GM12801 (cell line): Measurements from ENCODE around the gene AHRR.

Experiments used
- TF ChIP-seq, protein P1 (sequence below): IDR thresholded peaks from one replicate; pipeline ENCODE4 v1.5.1; 2011; ENCODE audit warnings: control low read depth; ENCODE audit not compliant: insufficient read length; ENCODE audit errors: extremely low read depth

Gene AHRR

DNA sequence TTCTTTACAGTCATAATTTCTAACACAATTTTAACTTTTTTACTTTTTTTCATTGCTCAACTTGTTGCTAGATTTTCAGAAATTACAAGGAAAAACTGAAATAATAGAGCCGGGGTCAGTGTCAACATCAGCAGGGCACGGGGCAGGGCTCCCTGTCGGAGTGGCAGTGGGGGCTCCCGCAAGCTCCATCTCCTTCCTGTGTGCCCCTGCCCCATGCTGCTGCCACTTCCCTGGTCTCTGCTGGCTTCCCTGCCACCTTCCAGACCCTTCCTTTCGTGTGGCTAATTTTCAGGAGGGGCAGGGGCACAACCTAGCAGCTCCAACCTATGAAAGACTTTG lies 120.5 kb downstream of the AHRR start:
- TF ChIP-seq, protein P1, sequence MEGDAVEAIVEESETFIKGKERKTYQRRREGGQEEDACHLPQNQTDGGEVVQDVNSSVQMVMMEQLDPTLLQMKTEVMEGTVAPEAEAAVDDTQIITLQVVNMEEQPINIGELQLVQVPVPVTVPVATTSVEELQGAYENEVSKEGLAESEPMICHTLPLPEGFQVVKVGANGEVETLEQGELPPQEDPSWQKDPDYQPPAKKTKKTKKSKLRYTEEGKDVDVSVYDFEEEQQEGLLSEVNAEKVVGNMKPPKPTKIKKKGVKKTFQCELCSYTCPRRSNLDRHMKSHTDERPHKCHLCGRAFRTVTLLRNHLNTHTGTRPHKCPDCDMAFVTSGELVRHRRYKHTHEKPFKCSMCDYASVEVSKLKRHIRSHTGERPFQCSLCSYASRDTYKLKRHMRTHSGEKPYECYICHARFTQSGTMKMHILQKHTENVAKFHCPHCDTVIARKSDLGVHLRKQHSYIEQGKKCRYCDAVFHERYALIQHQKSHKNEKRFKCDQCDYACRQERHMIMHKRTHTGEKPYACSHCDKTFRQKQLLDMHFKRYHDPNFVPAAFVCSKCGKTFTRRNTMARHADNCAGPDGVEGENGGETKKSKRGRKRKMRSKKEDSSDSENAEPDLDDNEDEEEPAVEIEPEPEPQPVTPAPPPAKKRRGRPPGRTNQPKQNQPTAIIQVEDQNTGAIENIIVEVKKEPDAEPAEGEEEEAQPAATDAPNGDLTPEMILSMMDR: no peak

DNA sequence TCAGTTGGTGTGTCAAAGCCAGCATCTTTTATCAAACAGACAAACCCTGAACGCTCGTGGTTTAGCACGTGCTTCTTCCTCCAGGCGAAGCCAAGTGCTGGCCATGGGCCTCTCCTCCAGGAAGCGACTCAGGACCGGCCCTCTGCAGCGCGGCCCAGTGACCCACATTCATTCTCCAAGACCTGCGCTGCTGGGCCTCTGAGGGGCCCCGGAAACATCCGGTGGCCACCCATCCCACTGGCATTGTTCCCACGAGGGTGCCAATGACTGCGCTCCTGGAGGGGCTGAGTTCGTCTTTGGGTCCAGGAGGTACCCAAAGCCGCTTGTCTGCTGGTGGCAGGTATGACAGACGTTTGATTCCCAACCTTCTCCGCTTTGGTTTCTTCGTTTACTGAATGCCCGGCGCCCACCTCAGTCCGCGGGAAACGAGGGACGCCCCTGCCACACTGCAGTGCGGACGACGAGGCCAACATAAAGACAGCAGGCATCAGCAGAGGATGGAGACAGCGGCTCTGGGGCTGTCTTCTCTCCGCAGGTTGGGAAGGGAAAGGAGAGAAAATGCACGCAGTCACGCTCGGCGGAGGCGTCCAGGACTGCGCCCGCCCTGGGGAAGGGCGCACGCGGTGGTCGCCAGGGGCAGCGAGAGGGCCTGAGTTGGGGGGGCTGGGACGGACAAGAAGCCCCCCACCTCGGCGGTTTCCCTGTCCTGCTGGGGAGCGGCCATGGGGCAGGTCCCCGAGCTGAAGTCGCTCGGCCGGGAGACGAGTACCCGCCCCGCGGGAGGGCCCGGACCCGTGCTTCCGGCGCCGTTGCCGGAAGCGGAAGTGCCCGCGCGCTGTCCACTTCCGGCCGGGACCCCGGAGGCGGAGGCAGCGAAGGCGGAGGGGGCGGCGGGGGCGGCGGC lies 121.1 kb downstream of the AHRR start, which contains the start of gene EXOC3:
Gene EXOC3, plus strand, starts transcription at position 842 of the 904 bp plus-strand sequence. CDS start 3,030 bp downstream, outside the sequence.
- TF ChIP-seq, protein P1: no peak

DNA sequence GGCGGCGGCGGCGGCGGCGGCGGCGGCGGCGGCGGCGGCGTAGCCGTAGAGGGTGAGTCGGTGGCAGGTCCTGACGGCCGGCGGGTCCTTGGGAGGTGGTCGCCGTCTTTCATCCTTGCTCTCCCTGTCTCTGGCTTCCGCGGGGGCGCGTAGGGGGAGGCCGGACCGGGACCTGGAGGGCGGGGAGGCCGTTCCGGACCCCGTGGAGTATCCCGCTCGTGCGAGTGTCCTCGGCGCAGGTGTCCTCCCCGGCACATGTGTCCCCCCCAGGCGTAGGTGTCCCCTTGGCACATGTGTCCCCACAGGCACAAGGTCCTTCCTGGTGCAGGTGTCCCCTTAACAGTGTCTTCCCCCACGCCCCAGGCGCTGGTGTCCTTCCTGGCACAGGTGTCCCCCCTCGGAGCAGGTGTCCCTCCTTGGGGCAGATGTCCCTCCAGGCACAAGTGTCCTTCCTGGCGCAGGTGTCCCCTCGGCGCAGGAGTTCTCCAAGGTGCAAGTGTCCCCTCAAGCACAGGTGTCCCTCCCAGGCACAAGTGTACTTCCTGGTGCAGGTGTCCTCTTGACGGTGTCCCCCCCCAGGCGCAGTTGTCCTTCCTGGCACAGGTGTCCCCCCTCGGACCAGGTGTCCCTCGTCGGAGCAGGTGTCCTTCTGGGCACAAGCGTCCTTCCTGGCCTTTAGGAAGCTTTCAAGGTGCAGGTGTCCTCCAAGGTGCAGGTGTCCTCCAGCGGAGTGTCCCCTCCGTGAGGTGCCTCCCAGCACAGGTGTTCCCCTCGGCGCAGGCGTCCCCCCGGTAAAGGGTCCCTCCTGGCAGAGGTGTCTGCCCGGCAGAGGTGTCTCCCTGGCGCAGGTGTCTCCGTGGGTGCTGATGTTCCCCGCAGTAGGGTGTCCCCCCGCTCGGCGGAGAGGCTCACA lies 122.0 kb downstream of the AHRR start:
- TF ChIP-seq, protein P1: no peak

DNA sequence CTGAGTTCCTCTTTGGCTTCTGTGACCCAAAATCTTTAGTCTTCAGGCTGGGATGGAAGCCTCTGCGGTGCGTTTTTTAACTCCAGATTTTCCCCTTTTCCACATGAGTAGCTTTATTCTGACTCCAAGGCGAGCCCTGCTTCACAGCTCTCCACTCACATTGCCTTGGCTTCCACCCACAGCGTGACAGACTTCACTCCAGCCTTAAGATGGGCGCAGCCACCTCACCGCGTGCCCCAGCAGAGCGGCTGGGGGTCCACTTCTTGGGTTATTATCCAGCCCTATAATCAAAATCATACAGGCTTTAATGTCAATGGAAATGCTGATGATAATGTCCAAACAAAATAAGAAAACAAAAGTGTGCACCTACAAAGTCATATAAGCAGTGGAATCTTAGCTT lies 122.7 kb downstream of the AHRR start:
- TF ChIP-seq, protein P1: no peak

DNA sequence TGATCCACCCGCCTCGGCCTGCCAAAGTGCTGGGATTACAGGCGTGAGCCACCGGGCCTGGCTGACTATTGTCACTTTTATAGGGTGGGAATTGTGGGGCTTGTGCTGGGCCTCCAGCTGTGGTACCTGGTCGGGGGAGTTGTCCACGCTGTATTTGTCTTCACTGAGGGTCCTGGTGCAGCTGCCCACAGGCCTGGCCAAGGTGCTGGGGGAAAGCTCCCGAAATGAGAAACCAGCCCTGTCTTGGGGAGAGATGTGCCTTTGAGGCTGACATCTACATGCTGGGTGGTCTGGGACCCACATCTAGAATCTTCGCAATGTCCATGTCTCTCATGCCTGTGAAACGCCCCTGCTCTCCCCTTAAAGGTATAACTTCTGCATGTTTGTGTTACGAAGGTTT lies 124.1 kb downstream of the AHRR start:
- TF ChIP-seq, protein P1: no peak

DNA sequence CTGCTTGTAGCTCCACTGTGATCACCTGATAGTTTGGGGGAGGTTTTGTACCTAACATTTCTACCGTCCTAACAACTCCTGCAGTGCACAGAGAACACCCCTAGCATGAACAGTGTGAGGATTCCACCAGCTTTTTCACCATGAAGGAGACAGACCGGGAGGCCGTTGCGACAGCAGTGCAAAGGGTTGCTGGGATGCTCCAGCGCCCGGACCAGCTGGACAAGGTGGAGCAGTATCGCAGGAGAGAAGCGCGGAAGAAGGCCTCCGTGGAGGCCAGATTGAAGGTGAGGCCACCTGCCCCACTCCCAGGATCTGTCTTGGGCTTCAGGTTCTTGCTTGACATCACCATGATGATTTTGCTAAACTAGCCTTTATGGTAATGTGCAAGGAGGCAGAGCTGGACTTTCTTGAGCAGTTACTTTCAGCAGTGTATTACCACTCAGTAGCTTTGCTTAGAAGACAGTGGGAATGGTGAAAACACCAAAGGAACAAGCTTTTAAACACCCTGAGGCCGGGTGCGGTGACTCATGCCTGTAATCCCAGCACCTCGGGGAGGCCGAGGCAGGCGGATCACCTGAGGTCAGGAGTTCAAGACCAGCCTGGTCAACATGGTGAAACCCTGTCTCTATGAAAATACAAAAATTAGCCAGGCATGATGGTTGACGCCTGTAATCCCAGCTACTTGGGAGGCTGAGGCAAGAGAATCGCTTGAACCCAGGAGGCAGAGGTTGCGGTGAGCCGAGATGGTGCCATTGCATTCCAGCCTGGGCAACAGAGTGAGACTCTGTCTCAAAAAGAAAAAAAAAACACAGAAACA lies 124.8 kb downstream of the AHRR start:
- TF ChIP-seq, protein P1: no peak
